ENCODE measurements around the gene RBM6. TPM values are rescaled to one million over a fixed set of nuclear protein-coding genes. Genes with fewer than 3 reads are reported as not detected.

Gene RBM6
- total and polyA plus RNA-seq, 2 of the 4 experiments (the other 2 are of a cell fraction): 38.5 to 64.6 TPM

GRCh38 chr3:49972656-49973055 lies 32.7 kb downstream of the RBM6 start:
- Histone ChIP-seq H3K4me2 (ENCODE audit: low read depth, low read length) (no peak overlapping the region), H3K9ac (ENCODE audit: low read depth, low read length) (no peak overlapping the region), H3K36me3 (ENCODE audit: control insufficient read depth, insufficient read depth, low read length) (peaks cover 9% of the 10 kb centered on the region), H3K23ac (ENCODE audit: low read depth, low read length) (no peak overlapping the region), H2AK5ac (ENCODE audit: low read depth, low read length) (0 out of 2 replicates have a peak overlapping the region, but pooled peaks have one; percentile 66), H4K91ac (ENCODE audit: insufficient read depth, low read depth, low read length) (no peak overlapping the region), H3K27ac (ENCODE audit: insufficient read depth, low read length) (peak overlapping the region; percentile 90), H3K79me1 (ENCODE audit: low read depth in 1 of 2, low read length in 2 of 2) (peaks cover 13 to 43% of the 10 kb centered on the region in 2 experiments), H3K4me3 (ENCODE audit: insufficient read depth, low read depth, low read length) (no peak overlapping the region), H2BK5ac (ENCODE audit: low read depth, low read length, poor library complexity, severe bottlenecking) (peak overlapping the region; percentile 92), H3K9me1 (ENCODE audit: insufficient read depth, low read length) (peaks cover 13% of the 10 kb centered on the region), H2BK120ac (ENCODE audit: low read depth, low read length) (no peak overlapping the region), H3K18ac (ENCODE audit: low read depth, low read length) (no peak overlapping the region; the same call in 1 of the 2 replicates), H3K56ac (ENCODE audit: extremely low read depth, insufficient read depth, low read length) (no peak overlapping the region), H3K27me3 (ENCODE audit: control insufficient read depth, insufficient read depth, low read length) (no peaks in the 10 kb centered on the region), H3K4me1 (ENCODE audit: control insufficient read depth, insufficient read depth, low read length) (peaks cover 21% of the 10 kb centered on the region), H4K5ac (ENCODE audit: low read depth, low read length) (no peak overlapping the region), H2AK9ac (replicated peaks; ENCODE audit: low read depth, low read length, poor library complexity) (no peak overlapping the region), H2BK15ac (ENCODE audit: low read depth, low read length) (no peak overlapping the region), H3K4ac (ENCODE audit: low read depth, low read length) (0 out of 2 replicates have a peak overlapping the region, but pooled peaks have one; percentile 52), H4K20me1 (ENCODE audit: insufficient read depth, low read length) (peaks cover 4% of the 10 kb centered on the region), H3K14ac (replicated peaks; ENCODE audit: low read depth, low read length) (0 out of 2 replicates have a peak overlapping the region, but pooled peaks have one; percentile 26), H2AFZ (replicated peaks; ENCODE audit: low read length, poor library complexity) (no peak overlapping the region), H2BK20ac (ENCODE audit: low read depth, low read length) (no peak overlapping the region), H3K9me3 (ENCODE audit: control insufficient read depth, insufficient read depth, low read length) (no peaks in the 10 kb centered on the region), H4K8ac (ENCODE audit: low read depth in 2 of 2, low read length in 2 of 2) (peak overlapping the region in 1 of 2 experiments; percentile 26; a peak in 1 of 4 replicates)
- POLR2A ChIA-PET (ENCODE audit: unreplicated experiment): interaction anchor here (0.6 kb wide), 2 partner anchors 106 to 116 kb away, joined by 4 read pairs; partner anchors contain the start of gene RBM5
- BruUV-seq (replicated peaks): no TSS peak
- intact Hi-C loops (cut with micrococcal nuclease) (no loop called here), in situ Hi-C loops (cut with MboI; ENCODE audit: low sequenced_read_pairs) (no loop called here), dilution Hi-C loops (cut with HindIII; ENCODE audit: low sequenced_read_pairs, unreplicated experiment) (no loop called here)
- 95% methylated on average over 7 of the region's 10 CpGs; no CpG with 5 or more reads in 1 of the 2 experiments for WGBS, 2 experiments (ENCODE audit: extremely low coverage in 2 of 2, insufficient read length in 1 of 2)
- CTCF ChIA-PET: no interaction called here
- peak; percentile 36 for TF ChIP-seq CEBPB (IDR thresholded peaks at IDR 0.05; ENCODE audit: low read depth, low read length)
- no peak for TF ChIP-seq NFE2L2 (IDR thresholded peaks at IDR 0.05; ENCODE audit: low read depth, low read length)
- no peak for DNase-seq
- ATAC-seq (ENCODE audit: low read depth): peak; percentile 33
